SU-DHL-6 (cell line): ENCODE data around the gene HEYL.

Experiments
- H2AFZ ChIP-seq: fragments of 200-600 bp; sonication (generic); 2 replicates; pipeline ENCODE4 v1.6.1; 2014; ENCODE audit warnings: low read depth, mild to moderate bottlenecking, moderate library complexity, mixed read lengths, antibody characterized with exemption, low read length; ENCODE audit not compliant: severe bottlenecking
- H3F3A ChIP-seq: fragments of 200-600 bp; shearing (Covaris generic); 2 replicates; pipeline ENCODE4 v1.6.0; 2016; ENCODE audit warnings: antibody characterized with exemption, mild to moderate bottlenecking; ENCODE audit not compliant: insufficient read depth
- H3K27ac ChIP-seq: fragments of 200-600 bp; sonication (generic); 2 replicates; pipeline ENCODE4 v1.5.1; 2016; ENCODE audit warnings: low read depth, mild to moderate bottlenecking, low read length, moderate library complexity, mixed read lengths
- H3K27me3 ChIP-seq: fragments of 200-600 bp; sonication (generic), shearing (Covaris generic); 2 replicates; pipeline ENCODE4 v1.6.0; 2014; ENCODE audit warnings: mild to moderate bottlenecking, low read length
- H3K36me3 ChIP-seq: fragments of 200-600 bp; sonication (generic); 2 replicates; pipeline ENCODE4 v1.6.1; 2014; ENCODE audit warnings: mild to moderate bottlenecking, low read length, mixed read lengths
- H3K4me2 ChIP-seq: fragments of 300-600, 200-600 bp; shearing (Covaris generic), sonication (generic); 2 replicates; pipeline ENCODE4 v1.6.0; 2014; ENCODE audit warnings: low read length, low read depth, mild to moderate bottlenecking; ENCODE audit not compliant: poor library complexity, severe bottlenecking
- H3K4me3 ChIP-seq: fragments of 200-600 bp; sonication (generic); 2 replicates; pipeline ENCODE4 v1.5.1; 2014; ENCODE audit warnings: antibody characterized with exemption, low read length, mild to moderate bottlenecking, mixed read lengths; ENCODE audit not compliant: insufficient read depth, poor library complexity, severe bottlenecking
- H3K79me2 ChIP-seq: fragments of 200-600 bp; sonication (generic); 2 replicates; pipeline ENCODE4 v1.6.1; 2014; ENCODE audit warnings: mild to moderate bottlenecking, low read length, moderate library complexity; ENCODE audit not compliant: insufficient read depth
- H3K9ac ChIP-seq: fragments of 200-600 bp; sonication (generic); 2 replicates; pipeline ENCODE4 v1.7.0; 2014; ENCODE audit warnings: mild to moderate bottlenecking, low read length
- H3K9me2 ChIP-seq: fragments of 200-600 bp; sonication (generic); replicated peaks from 2 replicates; pipeline ENCODE4 v1.6.1; 2014; ENCODE audit warnings: low read length; ENCODE audit not compliant: insufficient read depth
- H3K9me3 ChIP-seq: fragments of 200-600 bp; sonication (generic); 2 replicates; pipeline ENCODE4 v1.6.1; 2014; ENCODE audit warnings: low read length, mixed read lengths; ENCODE audit not compliant: insufficient read depth
- H4K20me1 ChIP-seq: fragments of 200-600 bp; sonication (generic); 2 replicates; pipeline ENCODE4 v1.6.1; 2014; ENCODE audit warnings: low read depth, mild to moderate bottlenecking, antibody characterized with exemption, low read length, moderate library complexity, mixed read lengths
- CTCF ChIP-seq: fragments of 200-600 bp; sonication (generic); IDR thresholded peaks from one replicate; pipeline ENCODE4 v1.5.1; 2017; ENCODE audit warnings: antibody characterized with exemption, mild to moderate bottlenecking, low read length, moderate library complexity; ENCODE audit not compliant: insufficient read depth, poor library complexity, severe bottlenecking
- EZH2phosphoT487 ChIP-seq: fragments of 200-600 bp; sonication (generic), shearing (Covaris generic); conservative IDR thresholded peaks from 2 replicates; pipeline ENCODE4 v1.6.1; 2018; ENCODE audit warnings: mild to moderate bottlenecking, antibody characterized with exemption, low read length, moderate library complexity, mixed read lengths

Gene HEYL

DNA sequence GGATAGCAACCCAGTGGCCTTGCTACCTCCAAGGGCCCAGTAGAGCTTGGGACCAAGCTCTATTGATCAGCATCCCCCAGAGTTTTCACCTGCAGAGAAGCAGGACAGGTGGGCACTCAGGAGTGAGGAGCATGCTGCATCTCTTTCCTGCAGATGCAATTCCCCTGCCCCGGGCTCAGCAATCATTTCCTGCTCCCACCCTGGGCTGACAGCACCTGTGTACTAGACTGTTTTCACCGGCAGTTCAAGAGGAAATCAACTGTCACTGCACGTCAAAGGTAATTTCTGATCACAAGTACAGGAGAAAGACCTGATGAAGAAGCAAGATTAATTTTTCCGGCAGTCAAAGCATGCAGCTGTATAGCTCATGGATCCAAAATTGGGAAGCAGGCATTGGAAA lies 41.3 kb upstream of the HEYL start:
- no peaks in the 10 kb centered on the region for H3K9me2 ChIP-seq
- TF ChIP-seq CTCF, result no peak
- TF ChIP-seq EZH2phosphoT487, result no peak
- H3K36me3 ChIP-seq, result no peaks in the 10 kb centered on the region
- H2AFZ ChIP-seq, result no peak overlapping the region
- no peak overlapping the region for H3K4me2 ChIP-seq
- no peak overlapping the region for H3K27ac ChIP-seq
- no peaks in the 10 kb centered on the region for H3K9me3 ChIP-seq
- no peak overlapping the region for H3K9ac ChIP-seq
- H3K4me3 ChIP-seq, result no peak overlapping the region
- no peaks in the 10 kb centered on the region for H3K79me2 ChIP-seq
- no peaks in the 10 kb centered on the region for H4K20me1 ChIP-seq
- no peaks in the 10 kb centered on the region for H3F3A ChIP-seq
- no peaks in the 10 kb centered on the region for H3K27me3 ChIP-seq

DNA sequence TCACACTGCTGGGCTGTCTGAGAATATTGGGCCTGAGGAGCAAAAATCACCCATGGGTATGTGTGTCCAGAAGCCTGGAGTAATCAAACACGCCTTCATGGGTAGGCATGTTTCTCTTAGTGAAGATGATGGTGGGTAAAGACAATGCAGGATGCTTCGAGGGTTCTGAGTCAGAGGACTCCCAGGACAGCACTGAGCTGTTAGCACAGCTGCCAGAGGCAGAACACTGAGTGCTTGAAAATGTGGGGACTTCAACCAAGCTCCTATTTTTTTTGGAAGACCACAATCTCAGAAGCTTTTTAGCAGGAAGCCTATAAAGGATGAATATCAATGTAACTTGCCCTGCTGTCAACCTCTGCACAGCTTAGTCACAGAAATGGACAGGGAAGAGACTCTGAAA lies 40.4 kb upstream of the HEYL start:
- Histone ChIP-seq H2AFZ (no peak overlapping the region), H3K79me2 (no peaks in the 10 kb centered on the region), H3K9me2 (no peaks in the 10 kb centered on the region), H3K27ac (no peak overlapping the region), H3K4me2 (no peak overlapping the region), H3K9me3 (no peaks in the 10 kb centered on the region), H3K4me3 (no peak overlapping the region), H3K36me3 (no peaks in the 10 kb centered on the region), H3F3A (no peaks in the 10 kb centered on the region), H4K20me1 (no peaks in the 10 kb centered on the region), H3K9ac (no peak overlapping the region), H3K27me3 (no peaks in the 10 kb centered on the region)
- TF ChIP-seq CTCF (no peak), EZH2phosphoT487 (no peak)

DNA sequence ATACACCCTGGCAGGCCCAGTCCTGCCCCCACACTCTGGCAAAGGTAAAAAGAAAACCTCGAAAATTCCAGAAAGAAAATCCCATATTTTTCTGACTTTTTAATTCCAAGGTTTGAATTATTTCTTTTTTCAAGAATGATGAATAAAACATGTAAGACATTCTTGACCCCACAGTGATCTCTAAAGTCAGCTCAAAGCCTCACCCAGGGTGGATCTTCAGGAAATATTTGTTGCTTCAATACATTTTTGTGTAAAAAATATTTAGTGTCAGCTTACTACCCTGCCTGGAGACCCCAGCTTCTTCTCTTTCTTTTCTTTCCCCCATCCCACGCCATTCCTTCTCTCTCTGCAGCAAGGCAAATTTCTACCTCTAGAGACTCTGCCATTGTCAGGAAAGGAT lies 39.4 kb upstream of the HEYL start:
- no peaks in the 10 kb centered on the region for H4K20me1 ChIP-seq
- TF ChIP-seq EZH2phosphoT487 (no peak), CTCF (no peak)
- no peak overlapping the region for H3K4me2 ChIP-seq
- no peaks in the 10 kb centered on the region for H3F3A ChIP-seq
- no peak overlapping the region for H3K9ac ChIP-seq
- no peak overlapping the region for H3K27ac ChIP-seq
- no peak overlapping the region for H3K4me3 ChIP-seq
- no peak overlapping the region for H2AFZ ChIP-seq
- no peaks in the 10 kb centered on the region for H3K27me3 ChIP-seq
- H3K36me3 ChIP-seq, result no peaks in the 10 kb centered on the region
- H3K9me3 ChIP-seq, result no peaks in the 10 kb centered on the region
- no peaks in the 10 kb centered on the region for H3K9me2 ChIP-seq
- H3K79me2 ChIP-seq, result no peaks in the 10 kb centered on the region

DNA sequence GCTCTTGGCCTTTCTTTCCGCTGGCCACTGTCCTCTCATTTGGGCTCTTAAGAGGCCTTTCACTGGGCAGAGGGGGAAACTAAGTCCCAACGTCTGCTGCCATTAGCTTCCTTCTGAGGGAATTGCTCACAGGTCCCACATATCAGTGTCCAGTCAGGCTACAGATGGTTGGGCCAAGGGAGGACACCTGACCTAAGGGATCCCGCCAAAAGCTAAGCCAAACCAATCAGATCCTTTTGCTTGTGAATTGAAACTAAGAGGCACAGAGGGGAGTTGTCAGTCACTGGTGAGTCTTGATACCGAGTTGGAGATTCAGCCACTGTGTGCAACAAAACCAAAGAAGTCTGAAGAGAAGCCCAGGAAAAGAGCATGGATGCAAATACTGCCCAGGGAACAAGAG lies 38.2 kb upstream of the HEYL start:
- H3K4me2 ChIP-seq, result no peak overlapping the region
- H4K20me1 ChIP-seq, result no peaks in the 10 kb centered on the region
- no peak for TF ChIP-seq EZH2phosphoT487
- TF ChIP-seq CTCF, result no peak
- H3K27me3 ChIP-seq, result no peaks in the 10 kb centered on the region
- H3K9ac ChIP-seq, result no peak overlapping the region
- no peak overlapping the region for H3K4me3 ChIP-seq
- H3K9me3 ChIP-seq, result no peaks in the 10 kb centered on the region
- H3K27ac ChIP-seq, result no peak overlapping the region
- no peaks in the 10 kb centered on the region for H3K9me2 ChIP-seq
- no peaks in the 10 kb centered on the region for H3F3A ChIP-seq
- H2AFZ ChIP-seq, result no peak overlapping the region
- no peaks in the 10 kb centered on the region for H3K79me2 ChIP-seq
- H3K36me3 ChIP-seq, result no peaks in the 10 kb centered on the region
